GM20431 (cell line): ENCODE data around the gene EVA1A.

Experiments used
- in situ Hi-C: fragments of 300-500 bp; cut with MseI, MboI; formaldehyde crosslinking; loops from one replicate; pipeline ENCODE4 v1.15.0; 2020; ENCODE audit warnings: low sequenced_read_pairs; ENCODE audit not compliant: unreplicated experiment

The EVA1A gene

DNA sequence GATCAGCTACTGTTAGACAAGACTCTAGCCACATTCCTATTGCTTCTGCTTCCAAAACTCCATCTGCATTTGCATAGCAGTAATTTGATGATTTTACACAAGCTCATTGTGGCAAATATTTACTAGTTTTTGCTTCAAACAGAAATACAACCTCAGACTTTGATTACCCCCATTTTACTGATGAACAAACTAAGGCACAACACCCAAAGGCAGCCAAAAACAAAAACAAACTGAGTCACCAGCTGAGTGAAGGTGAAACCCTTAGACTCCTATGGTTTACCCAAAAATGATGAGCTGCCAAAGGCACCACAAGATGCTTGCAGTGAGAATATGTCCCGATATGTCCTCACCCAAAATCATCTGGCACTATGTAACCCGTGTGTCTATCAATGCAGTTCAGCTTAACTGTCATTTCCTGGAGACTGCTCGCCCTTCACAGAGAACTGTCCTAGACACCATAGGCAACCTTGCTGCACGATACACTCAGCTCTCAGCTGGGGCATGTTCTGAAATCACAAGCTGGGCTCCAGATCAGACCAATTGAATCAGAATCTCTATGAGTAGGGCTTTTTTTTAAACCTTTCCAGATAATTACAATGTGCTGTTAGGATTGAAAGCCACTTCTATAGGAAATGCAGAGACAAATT is 4.1 kb upstream of the EVA1A start:
- in situ Hi-C loops, result no loop called here

- in situ Hi-C loops, result no loop called here
Measured at GRCh38 chr2:75564026-75564688, 3.4 kb upstream of the EVA1A start.

- in situ Hi-C loops, result no loop called here
Measured at GRCh38 chr2:75563591-75563990, 2.9 kb upstream of the EVA1A start.

DNA sequence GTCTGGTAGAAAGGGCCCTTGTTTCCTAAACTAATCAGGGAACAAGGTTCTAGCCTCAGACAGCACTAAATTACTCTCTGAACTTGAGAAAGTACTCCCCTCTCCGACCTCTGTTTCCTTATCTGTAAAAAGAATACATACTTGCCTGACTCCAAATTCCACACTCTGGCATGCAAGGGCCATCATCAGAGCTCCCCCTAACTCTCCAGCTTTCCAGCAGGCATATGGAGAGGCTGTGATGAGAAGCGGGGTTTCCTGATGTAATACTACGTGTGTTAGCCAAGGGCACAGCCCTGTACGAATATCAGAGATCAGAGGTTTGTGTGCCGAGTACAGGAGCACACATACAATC is 1.8 kb upstream of the EVA1A start:
- in situ Hi-C loops, result no loop called here

DNA sequence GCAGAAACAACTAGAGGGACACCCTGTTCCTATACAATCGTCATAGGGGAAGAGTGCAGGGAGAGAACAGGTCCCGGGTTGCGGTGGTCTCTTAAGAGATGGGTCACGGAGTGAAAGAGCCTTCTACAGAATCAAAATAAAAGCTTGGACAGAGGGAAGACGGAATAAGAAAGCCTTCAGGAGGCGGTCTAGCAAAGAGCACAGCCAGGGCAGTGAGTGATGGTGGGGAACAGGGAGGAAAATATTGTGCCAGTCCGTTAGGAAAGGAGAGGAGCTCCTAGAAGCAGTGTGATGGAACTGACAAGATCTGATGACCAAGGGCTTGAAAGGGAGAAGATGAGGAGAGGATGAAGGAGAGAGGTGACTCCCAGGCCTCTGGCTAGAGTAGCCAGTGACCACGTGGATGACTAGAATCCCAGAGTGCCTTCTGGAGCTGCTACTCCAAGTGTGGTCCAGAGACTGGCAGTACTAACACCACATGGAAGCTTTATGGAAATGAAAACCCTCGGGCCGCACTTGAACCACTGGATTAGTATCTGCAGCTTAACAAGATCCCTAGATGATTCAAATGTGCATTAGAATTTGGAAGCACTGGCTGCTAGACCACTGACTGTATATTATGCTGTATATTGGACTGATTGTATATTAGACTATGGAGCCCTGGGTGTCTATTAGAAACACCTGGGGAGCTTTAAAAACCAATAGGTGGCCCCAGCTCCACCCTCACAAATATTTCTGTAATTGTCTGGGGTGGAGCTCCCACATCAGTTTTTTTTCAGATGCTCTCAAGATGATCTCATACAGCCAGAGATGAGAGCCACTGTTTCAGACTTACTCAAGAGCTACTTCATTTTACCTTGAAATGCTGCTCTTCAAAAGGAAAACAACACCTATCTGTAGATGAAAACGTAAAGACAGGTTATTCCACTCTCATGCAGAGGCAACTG is 1.1 kb upstream of the EVA1A start:
- in situ Hi-C loops, result no loop called here

DNA sequence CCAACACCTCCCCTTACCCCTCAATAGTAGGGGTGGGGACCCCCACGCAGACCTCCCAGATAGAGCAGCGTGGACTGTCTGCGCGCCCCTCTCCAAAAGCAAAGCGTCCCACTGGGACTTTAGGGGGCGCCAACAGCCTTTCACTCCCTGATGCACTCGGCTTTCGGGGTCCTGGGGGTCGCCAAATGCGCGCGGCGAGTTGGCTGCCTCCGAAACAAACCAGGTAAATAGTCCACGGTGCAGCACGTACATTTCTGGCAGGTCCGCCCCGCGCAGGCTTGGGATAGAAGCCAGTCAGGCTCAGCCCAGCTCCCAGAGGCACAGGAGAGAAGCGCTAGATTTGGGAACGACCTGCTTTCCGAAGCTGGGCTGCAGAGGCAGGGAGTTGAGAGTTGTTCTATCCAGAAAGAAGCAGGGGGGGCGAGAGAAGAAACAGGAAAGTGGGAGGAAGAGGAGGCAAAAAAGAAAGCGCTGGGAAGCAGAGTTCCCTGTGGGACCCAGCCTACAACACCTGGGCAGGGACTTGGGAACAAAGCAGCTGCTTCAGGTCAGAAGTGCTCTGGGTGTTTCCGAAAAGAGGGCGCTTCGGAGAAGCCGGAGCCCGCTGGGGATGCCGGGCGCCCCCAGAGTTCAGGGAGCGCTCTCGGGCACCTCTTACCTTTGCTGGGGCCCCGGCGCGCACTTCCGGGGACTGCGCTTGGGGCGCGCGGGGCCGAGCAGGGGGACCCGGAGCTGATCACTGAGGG is 544 bp downstream of the EVA1A start:
- in situ Hi-C loops, result no loop called here

DNA sequence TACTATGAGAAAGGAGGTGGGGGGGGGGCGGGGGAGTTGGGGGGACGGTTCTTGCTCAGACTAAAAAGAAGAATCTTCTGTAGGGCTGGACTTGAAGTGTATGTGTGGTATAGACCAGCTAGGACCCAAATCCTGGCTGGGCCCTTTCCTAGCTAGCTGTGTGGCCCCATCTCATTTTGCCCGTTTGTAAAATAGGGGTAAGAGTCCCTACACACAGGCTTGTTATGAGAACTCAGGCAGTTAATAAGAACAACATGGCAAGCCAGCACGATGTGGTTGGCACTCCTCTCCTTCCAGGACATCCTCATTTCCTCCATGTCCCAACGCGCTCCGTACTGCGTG is 1.1 kb downstream of the EVA1A start:
- in situ Hi-C loops, result no loop called here

GRCh38 chr2:75558786-75559679 is 1.7 kb downstream of the EVA1A start:
- in situ Hi-C loops, result no loop called here

GRCh38 chr2:75558136-75558535 is 2.6 kb downstream of the EVA1A start:
- in situ Hi-C loops, result no loop called here

- in situ Hi-C loops, result no loop called here
Measured at GRCh38 chr2:75557474-75558133, 3.1 kb downstream of the EVA1A start.

GRCh38 chr2:75556679-75557366 is 3.9 kb downstream of the EVA1A start:
- in situ Hi-C loops, result no loop called here

GRCh38 chr2:75555701-75556100 is 5.0 kb downstream of the EVA1A start:
- in situ Hi-C loops, result no loop called here

GRCh38 chr2:75553935-75554531 is 6.7 kb downstream of the EVA1A start:
- in situ Hi-C loops, result no loop called here

DNA sequence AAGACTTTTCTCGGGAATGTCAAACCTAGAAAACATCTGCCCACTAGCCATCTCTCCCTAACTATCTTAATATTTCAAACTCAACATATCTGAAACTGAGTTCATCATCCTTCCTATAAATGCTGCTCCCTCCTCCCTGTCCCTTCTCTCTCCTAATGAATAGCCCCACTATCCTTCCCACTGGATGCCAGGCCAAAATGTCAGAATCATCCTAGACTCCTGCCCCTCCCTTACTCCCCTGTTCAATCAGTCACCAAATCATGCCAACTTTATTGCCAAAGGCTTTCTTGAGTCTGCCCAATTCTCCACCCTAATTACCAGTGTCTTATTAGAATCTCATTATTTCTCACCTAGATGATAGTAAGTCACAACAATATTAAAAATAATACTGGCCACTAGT is 8.5 kb downstream of the EVA1A start:
- in situ Hi-C loops, result no loop called here

GRCh38 chr2:75551434-75551833 is 9.3 kb downstream of the EVA1A start:
- in situ Hi-C loops, result no loop called here

GRCh38 chr2:75549401-75550253 is 11.1 kb downstream of the EVA1A start:
- in situ Hi-C loops, result no loop called here

GRCh38 chr2:75548036-75548573 is 12.6 kb downstream of the EVA1A start:
- in situ Hi-C loops, result no loop called here
